A673 (cell line): ENCODE results near the gene ALOX12.
"Not testable (repeated sequence)": the region's sequence is repeated elsewhere in the genome, so short reads cannot be mapped to it uniquely, and the experiment has no call there.

Source experiments
- CTCF ChIP-seq: fragments of 300-800, 200-600 bp; sonication (generic); conservative IDR thresholded peaks from 2 replicates; pipeline ENCODE4 v1.5.1; 2017; ENCODE audit warnings: low read depth, mild to moderate bottlenecking, antibody characterized with exemption, low read length, moderate library complexity, mixed read lengths
- EZH2 ChIP-seq: fragments of 200-600 bp; sonication (generic); IDR thresholded peaks from 2 replicates; pipeline ENCODE4 v1.6.1; 2017; ENCODE audit warnings: borderline replicate concordance, low read depth, mild to moderate bottlenecking, mixed read lengths, antibody characterized with exemption, low read length; ENCODE audit not compliant: poor library complexity, severe bottlenecking

- TF ChIP-seq CTCF, EZH2: not testable (repeated sequence)
Observed at GRCh38 chr17:7050583-7050982, 54.7 kb downstream of the ALOX12 start.
